Right renal cortex interstitium (tissue), 3 donors: Measurements from ENCODE around the gene CEP43. TPM values are rescaled to one million over a fixed set of nuclear protein-coding genes. Genes with fewer than 3 reads are reported as not detected.
"Not testable (repeated sequence)": the region's sequence is repeated elsewhere in the genome, so short reads cannot be mapped to it uniquely, and the experiment has no call there.

Experiments
- DNase-seq, 3 donors: peaks; one replicate each; pipeline ENCODE4 v3.0.0-alpha.2; 2013; ENCODE audit warnings: low read depth in 3 of 3, low spot score in 2 of 3
- polyA plus RNA-seq, 3 donors: library from polyadenylated mRNA; unstranded; fragments of 120-200 nt; gene quantifications; one replicate each; pipeline ENCODE4 v1.2.1, GENCODE V29; 2013; ENCODE audit not compliant: insufficient read length in 3 of 3

CEP43 gene, protein sequence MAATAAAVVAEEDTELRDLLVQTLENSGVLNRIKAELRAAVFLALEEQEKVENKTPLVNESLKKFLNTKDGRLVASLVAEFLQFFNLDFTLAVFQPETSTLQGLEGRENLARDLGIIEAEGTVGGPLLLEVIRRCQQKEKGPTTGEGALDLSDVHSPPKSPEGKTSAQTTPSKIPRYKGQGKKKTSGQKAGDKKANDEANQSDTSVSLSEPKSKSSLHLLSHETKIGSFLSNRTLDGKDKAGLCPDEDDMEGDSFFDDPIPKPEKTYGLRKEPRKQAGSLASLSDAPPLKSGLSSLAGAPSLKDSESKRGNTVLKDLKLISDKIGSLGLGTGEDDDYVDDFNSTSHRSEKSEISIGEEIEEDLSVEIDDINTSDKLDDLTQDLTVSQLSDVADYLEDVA
- 10 to 100 TPM; 26.9 to 32.1 (median 27.4) TPM for polyA plus RNA-seq

GRCh38 chr6:166999145-166999883, at the start of gene CEP43:
CEP43 (plus strand) TSS chr6:166999397; CDS start chr6:166999413, 16 bp downstream.
- peak; percentile 89 to 93 (median 92) for DNase-seq

- DNase-seq: no peak
Measured at GRCh38 chr6:166949528-166950442, 49.4 kb upstream of the CEP43 start.

DNA sequence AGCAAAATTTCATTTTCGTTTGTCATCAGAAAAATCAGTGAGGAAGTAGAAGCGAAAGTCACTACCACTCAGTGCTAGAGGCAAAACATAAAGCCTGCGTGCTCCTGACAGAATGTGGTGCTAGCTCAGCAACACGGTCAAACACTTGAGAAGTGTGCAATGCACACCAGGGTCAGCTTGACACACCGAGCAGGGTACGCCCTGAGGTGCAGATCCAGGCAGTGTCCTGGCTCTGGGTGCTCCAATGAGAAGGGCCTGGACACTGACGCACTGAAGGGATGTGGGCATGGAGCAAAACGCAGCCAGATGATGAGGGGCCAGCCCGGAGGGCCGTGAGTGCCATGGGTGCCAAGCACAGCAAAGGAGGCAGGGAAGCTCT, 48.8 kb upstream of the CEP43 start:
- DNase-seq: no peak

DNA sequence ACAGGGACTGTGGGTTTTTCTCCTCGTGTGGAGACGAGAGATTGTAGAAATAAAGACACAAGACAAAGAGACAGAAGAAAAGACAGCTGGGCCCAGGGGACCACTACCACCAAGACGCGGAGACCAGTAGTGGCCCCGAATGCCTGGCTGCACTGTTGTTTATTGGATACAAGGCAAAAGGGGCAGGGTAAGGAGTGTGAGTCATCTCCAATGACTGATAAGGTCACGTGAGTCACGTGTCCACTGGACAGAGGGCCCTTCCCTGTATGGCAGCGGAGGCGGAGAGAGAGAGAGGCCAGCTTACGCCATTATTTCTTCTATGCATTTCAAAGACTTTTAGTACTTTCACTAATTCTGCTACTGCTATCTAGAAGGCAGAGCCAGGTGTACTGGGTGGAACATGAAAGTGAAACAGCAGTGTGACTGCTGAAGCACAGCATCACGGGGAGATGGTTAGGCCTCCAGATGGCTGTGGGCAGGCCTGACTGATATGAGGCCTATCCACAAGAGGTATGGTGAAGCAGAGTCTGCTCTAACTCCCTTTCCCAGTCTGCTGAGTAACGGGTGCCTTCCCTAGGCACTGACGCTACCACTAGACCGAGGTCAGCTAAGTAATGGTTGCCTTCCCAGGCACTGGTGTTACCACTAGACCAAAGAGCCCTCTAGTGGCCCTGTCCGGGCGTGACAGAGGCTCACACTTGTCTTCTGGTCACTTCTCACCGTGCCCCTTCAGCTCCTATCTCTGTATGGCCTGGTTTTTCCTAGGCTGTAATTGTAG, 48.1 kb upstream of the CEP43 start:
- not testable (repeated sequence) for DNase-seq

DNA sequence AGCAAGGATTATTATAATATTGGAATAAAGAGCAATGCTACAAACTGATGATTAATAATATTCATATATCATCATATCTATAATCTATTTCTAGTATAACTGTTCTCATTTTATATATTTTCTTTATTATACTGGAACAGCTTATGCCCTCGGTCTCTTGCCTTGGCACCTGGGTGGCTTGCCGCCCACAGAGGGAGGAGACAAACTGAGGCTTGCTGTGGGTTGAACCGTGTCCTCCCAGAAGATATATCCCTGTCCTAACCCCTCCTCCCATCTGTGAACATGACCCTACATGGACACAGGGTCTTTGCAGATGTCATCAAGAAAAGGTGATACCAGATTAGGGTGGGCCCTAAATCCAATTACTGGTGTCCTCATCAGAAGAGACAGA, 47.5 kb upstream of the CEP43 start:
- no peak for DNase-seq

- no peak for DNase-seq
Measured at GRCh38 chr6:166952121-166952520, 47.1 kb upstream of the CEP43 start.

DNA sequence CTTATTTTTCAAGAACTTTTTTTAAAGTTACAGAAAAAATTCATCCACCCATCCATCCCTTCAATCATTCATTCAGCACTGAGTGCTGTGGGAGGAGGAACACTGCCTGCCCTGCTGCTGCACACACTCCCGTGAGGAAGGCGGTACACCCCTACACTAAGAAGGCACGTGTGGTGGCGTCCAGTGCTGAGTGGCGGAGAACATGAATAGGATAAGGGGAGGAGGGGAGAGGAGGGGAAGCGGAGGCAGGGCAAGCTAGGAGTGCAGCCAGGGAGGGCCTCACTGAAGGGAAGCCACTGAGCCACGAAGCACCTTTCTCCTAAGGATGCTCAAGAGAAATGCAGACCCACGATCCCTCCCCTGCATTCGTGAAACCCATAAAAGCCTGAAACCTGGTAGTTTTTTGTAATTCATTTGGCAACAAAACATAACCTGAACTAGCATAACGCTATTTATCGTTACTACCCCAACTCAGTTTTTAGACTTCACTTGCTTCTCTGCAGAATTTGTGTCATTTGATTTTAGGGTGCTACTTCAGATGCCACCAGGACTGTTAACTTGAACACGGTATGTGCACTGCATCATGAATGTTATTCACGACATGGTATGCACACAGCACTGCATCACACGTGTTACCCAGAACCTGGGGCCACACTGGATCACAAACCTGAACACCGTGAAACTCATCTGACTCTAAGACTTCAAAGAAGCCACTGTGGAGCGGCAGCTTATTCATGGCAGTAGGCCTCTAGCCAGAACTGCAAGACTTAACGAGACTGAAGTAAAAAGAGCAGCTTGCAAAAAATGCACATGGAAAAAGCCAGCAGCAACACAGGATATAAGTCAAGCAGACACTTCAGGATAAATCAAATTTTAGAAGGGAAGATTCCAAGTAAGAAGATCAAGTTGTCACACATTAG, 46.4 kb upstream of the CEP43 start:
- DNase-seq: no peak

- no peak for DNase-seq
Measured at GRCh38 chr6:166954118-166954713, 45.0 kb upstream of the CEP43 start.

DNA sequence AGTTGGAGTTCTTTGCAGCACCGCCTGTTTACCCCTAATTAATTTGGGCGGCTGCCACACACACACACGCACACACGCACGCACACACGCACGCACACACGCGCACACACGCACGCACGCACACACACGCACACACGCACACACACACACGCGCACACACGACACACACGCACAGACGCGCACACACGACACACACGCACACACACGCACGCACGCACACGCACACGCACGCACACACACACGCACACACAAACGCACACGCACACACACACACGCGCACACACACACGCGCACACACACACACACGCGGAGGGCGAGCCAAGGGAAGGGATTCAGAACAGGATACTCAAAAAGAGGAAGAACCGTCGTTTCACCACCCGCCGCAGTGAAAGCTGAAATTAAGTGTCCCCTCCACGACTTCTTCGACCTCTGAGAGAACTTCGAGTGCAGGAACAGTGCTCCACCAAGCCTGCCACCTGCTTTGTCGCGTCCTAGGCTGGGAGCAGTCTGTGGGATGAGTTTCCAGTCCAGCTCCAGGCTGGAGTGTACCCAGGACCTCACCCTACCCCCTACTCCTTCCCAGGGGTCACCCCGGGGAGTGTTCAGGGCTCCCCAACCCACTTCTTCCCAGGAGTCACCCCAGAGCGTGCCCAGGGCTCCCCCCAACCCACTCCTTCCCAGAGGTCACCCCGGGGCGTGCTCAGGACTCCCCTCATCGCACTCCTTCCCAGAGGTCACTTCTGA, 43.9 kb upstream of the CEP43 start:
- no peak for DNase-seq

GRCh38 chr6:166955865-166956443, 43.2 kb upstream of the CEP43 start:
- no peak for DNase-seq

DNA sequence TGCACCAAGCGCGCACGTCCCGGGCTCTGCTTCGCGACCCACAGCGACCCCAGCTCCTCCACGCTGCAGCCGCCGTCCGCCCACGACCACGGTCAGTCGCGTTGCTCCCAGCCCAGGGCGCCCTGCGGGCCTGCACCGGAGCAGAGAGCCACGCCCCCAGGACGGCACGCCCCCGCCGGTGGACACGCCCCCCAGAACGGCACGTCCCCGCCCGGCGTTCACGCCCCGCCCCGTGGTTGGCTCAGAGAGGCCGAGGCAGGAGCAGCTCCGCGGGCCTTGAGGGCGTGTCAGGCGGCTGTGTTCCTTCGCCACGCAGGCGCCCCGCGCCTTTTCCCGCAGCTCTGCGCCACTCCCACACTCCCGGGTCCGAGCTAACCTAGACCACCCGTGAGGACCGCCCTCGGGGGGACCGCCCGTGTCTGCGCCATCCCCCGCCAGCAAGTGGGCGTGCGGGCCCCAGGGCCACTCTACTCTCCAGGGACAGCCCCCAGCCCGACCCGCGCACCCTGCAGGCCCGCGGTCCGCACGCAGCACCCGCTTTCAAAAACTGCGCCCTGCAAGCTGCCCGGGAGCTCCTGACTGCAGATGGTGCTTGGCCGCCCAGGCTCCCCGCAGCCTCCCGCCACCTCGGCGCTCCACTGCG, 42.6 kb upstream of the CEP43 start, which contains the start of gene RNASET2:
RNASET2 (minus strand) TSS at position 107 of the 643 bp plus-strand sequence. CDS start 368 bp downstream, outside the sequence.
- peak; percentile 69 to 86 (median 80) for DNase-seq

DNA sequence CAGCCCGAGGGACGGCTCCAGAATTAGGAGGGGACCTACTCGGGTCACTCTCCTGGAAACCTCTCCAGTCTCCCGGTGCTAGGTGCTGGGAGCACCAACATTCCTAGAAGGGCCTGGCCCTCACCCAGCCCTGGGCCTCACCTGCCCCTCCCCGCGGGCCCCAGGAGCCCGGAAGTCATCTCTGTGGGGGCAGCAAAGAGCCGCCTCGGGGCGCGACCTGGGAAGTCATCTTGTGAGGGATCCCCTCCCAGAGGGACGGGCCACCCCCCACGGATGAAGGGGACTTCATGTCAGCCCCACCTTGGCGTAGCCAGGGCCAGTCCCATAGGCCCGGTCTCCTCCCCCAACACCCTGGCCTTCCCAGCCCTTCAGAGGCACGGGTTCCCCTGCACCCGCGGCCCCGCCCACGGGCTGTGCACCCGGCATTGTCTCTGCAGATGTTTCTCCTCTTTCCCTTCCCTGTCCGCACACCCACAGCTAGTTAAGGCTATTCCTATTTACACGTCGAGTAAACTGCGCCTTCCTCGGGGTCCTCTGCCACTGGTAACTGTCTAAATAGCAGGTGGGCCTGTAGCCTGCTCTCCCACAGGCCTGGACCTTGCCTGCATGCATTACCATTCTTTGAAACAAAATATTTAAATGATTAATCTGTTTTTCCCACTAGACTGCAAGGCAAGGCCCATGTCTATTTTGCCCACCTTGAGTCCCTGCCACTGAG, 42.0 kb upstream of the CEP43 start:
- no peak for DNase-seq

GRCh38 chr6:166957805-166958076, 41.5 kb upstream of the CEP43 start:
- DNase-seq: no peak

DNA sequence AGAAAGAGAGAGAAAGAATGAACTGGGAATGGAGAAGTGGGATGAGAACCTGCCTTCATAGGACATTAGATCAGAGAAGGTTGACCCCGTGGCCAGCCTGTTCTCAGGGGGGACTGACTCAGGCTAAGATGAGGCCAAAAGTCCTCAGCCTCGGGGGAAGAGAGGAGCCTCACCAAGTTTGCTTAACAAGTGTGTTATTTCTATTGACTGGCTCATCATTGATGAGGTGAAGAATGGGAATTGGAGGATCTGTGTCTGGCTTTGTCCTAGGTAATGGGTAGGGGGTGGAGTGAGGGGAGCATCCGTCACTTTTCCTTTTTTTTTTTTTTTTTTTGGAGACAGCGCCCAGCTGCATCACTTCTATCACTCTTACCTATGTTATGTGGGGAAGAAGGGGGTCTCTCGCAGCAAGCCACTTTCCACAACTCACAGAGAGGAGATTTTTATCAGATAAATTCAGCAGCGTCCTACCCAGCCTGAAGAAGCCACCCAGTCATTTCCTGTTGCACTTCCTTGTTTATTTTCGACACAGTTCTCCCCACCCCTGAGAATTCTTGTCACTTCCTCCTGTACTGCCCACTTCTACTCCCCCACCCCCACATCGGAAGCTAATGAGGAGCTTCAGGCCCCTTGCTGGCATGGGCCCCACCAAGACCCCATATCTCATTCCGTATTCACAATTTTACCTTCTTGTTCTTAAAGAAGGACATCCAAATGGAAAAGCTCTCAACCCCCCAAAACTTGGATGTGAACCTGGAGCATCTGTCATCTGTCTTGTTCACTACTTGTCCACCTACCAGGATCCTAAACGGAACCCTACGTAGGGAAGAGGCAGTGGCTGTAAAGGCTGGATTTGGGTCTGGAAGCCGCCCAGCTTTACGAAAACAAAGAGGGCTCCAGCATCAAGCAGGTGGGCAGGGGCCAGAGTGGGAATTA, 40.0 kb upstream of the CEP43 start:
- no peak for DNase-seq

GRCh38 chr6:166959911-166960608, 39.1 kb upstream of the CEP43 start:
- DNase-seq: no peak
